Measurements from ENCODE around the gene PEX14.

Gene PEX14

GRCh38 chr1:10599194-10599861 is 124.6 kb downstream of the PEX14 start:
- no peak for DNase-seq

GRCh38 chr1:10601342-10602070 is 126.8 kb downstream of the PEX14 start:
- DNase-seq = no peak

GRCh38 chr1:10602936-10603335 is 128.2 kb downstream of the PEX14 start:
- DNase-seq = no peak

GRCh38 chr1:10604966-10605365 is 130.2 kb downstream of the PEX14 start:
- DNase-seq = no peak

- no peak for DNase-seq
Observed at GRCh38 chr1:10606064-10606463, 131.3 kb downstream of the PEX14 start.

- DNase-seq = no peak
Observed at GRCh38 chr1:10607228-10607627, 132.5 kb downstream of the PEX14 start.

- no peak for DNase-seq
Observed at GRCh38 chr1:10608690-10609089, 133.9 kb downstream of the PEX14 start.

GRCh38 chr1:10610901-10611600 is 136.3 kb downstream of the PEX14 start:
- no peak for DNase-seq

- no peak for DNase-seq
Observed at GRCh38 chr1:10612436-10613160, 137.8 kb downstream of the PEX14 start.

- no peak for DNase-seq
Observed at GRCh38 chr1:10613340-10613739, 138.6 kb downstream of the PEX14 start.

GRCh38 chr1:10613861-10614260 is 139.1 kb downstream of the PEX14 start:
- no peak for DNase-seq

- DNase-seq = no peak
Observed at GRCh38 chr1:10614377-10615225, 139.9 kb downstream of the PEX14 start.

- DNase-seq = no peak
Observed at GRCh38 chr1:10615332-10615731, 140.6 kb downstream of the PEX14 start.

GRCh38 chr1:10615932-10616671 is 141.4 kb downstream of the PEX14 start:
- DNase-seq = no peak

- no peak for DNase-seq
Observed at GRCh38 chr1:10616696-10617095, 141.9 kb downstream of the PEX14 start.

GRCh38 chr1:10617318-10617717 is 142.6 kb downstream of the PEX14 start:
- no peak for DNase-seq

- DNase-seq = no peak
Observed at GRCh38 chr1:10617931-10618885, 143.5 kb downstream of the PEX14 start.

- peak; percentile 4 for DNase-seq
Observed at GRCh38 chr1:10620776-10621175, 146.0 kb downstream of the PEX14 start.

- DNase-seq = peak; percentile 15
Observed at GRCh38 chr1:10621906-10622305, 147.2 kb downstream of the PEX14 start.
